ENCODE measurements around the gene TMEM130.

GRCh38 chr7:98866765-98867164 is 3.0 kb downstream of the TMEM130 start:
- no peak for TF ChIP-seq EZH2 (optimal IDR thresholded peaks at IDR 0.05; ENCODE audit: low read depth, low read length)
- TF ChIP-seq, protein P1, sequence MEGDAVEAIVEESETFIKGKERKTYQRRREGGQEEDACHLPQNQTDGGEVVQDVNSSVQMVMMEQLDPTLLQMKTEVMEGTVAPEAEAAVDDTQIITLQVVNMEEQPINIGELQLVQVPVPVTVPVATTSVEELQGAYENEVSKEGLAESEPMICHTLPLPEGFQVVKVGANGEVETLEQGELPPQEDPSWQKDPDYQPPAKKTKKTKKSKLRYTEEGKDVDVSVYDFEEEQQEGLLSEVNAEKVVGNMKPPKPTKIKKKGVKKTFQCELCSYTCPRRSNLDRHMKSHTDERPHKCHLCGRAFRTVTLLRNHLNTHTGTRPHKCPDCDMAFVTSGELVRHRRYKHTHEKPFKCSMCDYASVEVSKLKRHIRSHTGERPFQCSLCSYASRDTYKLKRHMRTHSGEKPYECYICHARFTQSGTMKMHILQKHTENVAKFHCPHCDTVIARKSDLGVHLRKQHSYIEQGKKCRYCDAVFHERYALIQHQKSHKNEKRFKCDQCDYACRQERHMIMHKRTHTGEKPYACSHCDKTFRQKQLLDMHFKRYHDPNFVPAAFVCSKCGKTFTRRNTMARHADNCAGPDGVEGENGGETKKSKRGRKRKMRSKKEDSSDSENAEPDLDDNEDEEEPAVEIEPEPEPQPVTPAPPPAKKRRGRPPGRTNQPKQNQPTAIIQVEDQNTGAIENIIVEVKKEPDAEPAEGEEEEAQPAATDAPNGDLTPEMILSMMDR (IDR thresholded peaks at IDR 0.05; ENCODE audit: low read length): no peak

Measured in MM.1S (cell line).